ENCODE results near the gene BEND7. TPM values are rescaled to one million over a fixed set of nuclear protein-coding genes. Genes with fewer than 3 reads are reported as not detected.

The BEND7 gene
- total and polyA plus RNA-seq, 2 of the 4 experiments (the other 2 are of a cell fraction) = 2.3 to 3.5 TPM

DNA sequence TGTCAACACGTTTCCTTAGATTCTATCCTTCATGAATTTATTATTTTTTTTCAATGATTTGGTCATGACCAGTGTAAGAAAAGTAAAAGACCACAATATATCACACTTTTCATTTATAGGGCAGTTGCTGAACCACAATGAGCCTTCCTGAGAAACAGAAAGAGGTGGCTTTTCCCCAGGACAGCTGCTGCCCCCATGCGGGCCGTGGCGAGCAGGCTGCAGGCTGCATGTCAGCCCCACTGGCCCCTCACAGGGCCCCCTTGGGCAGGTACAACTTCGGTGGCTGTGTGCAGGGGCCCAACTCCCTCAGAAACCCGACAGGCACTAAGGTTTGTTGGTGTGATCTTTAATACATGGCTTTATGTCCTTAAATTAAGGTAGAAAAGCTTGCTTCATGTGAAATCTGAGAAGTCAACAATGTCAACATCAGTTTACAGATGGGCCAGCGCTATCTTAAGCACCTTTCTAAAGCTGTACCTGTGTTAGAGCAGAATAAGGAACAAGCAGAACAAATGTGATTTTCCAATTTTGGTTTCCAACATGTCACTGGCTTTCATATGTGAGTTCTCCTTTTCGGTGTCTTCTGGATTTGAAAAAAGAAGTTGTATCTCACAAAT lies 10.6 kb downstream of the BEND7 start:
- no peak overlapping the region for H3K14ac ChIP-seq (replicated peaks; ENCODE audit: low read depth, low read length)
- no peak overlapping the region for H2AFZ ChIP-seq (replicated peaks; ENCODE audit: low read length, poor library complexity)
- no peak overlapping the region for H4K5ac ChIP-seq (ENCODE audit: low read depth, low read length)
- no peaks in the 10 kb centered on the region for H3K4me1 ChIP-seq (ENCODE audit: control insufficient read depth, insufficient read depth, low read length)
- no peak overlapping the region for H2AK5ac ChIP-seq (ENCODE audit: low read depth, low read length)
- no peaks in the 10 kb centered on the region for H4K20me1 ChIP-seq (ENCODE audit: insufficient read depth, low read length)
- H2AK9ac ChIP-seq (replicated peaks; ENCODE audit: low read depth, low read length, poor library complexity) = no peak overlapping the region
- H2BK15ac ChIP-seq (ENCODE audit: low read depth, low read length) = no peak overlapping the region
- H2BK20ac ChIP-seq (ENCODE audit: low read depth, low read length) = no peak overlapping the region
- H3K18ac ChIP-seq (ENCODE audit: low read depth, low read length) = no peak overlapping the region
- H3K27ac ChIP-seq (ENCODE audit: insufficient read depth, low read length) = no peak overlapping the region
- peak; percentile 22 for DNase-seq
- H3K4me2 ChIP-seq (ENCODE audit: low read depth, low read length) = no peak overlapping the region
- no peak overlapping the region for H2BK120ac ChIP-seq (ENCODE audit: low read depth, low read length)
- peaks cover 4% of the 10 kb centered on the region for H3K36me3 ChIP-seq (ENCODE audit: control insufficient read depth, insufficient read depth, low read length)
- intact Hi-C loops (cut with micrococcal nuclease) = no loop called here
- H3K9me3 ChIP-seq (ENCODE audit: control insufficient read depth, insufficient read depth, low read length) = no peaks in the 10 kb centered on the region
- in situ Hi-C loops (cut with MboI; ENCODE audit: low sequenced_read_pairs) = no loop called here
- dilution Hi-C loops (cut with HindIII; ENCODE audit: low sequenced_read_pairs, unreplicated experiment) = no loop called here
- peaks cover 0 to 3% of the 10 kb centered on the region in 2 experiments; a peak in 2 of 4 replicates for H3K79me1 ChIP-seq (ENCODE audit: low read depth in 1 of 2, low read length in 2 of 2)
- WGBS, 2 experiments (ENCODE audit: extremely low coverage in 2 of 2, insufficient read length in 1 of 2) = 0% methylated on average over 1 of the region's 8 CpGs; no CpG with 5 or more reads in 1 of the 2 experiments
- H3K4me3 ChIP-seq (ENCODE audit: insufficient read depth, low read depth, low read length) = no peak overlapping the region
- H3K9ac ChIP-seq (ENCODE audit: low read depth, low read length) = no peak overlapping the region
- BruUV-seq (replicated peaks) = no TSS peak
- peak; percentile 61 for ATAC-seq (ENCODE audit: low read depth)
- H3K23ac ChIP-seq (ENCODE audit: low read depth, low read length) = no peak overlapping the region
- no peak overlapping the region for H3K56ac ChIP-seq (ENCODE audit: extremely low read depth, insufficient read depth, low read length)
- TF ChIP-seq MAFK (IDR thresholded peaks at IDR 0.05; ENCODE audit: low read depth, low read length) (no peak), CEBPB (IDR thresholded peaks at IDR 0.05; ENCODE audit: low read depth, low read length) (no peak), BHLHE40 (IDR thresholded peaks at IDR 0.05; ENCODE audit: low read depth, low read length) (no peak), SMC3 (IDR thresholded peaks at IDR 0.05; ENCODE audit: low read depth, low read length) (0 out of 2 replicates have a peak, but pooled peaks have one; percentile 24), RAD21 (IDR thresholded peaks at IDR 0.05; ENCODE audit: low read length) (peak; percentile 53), MXI1 (IDR thresholded peaks at IDR 0.05; ENCODE audit: borderline replicate concordance, low read depth, low read length) (no peak)
- TF ChIP-seq, protein P1, sequence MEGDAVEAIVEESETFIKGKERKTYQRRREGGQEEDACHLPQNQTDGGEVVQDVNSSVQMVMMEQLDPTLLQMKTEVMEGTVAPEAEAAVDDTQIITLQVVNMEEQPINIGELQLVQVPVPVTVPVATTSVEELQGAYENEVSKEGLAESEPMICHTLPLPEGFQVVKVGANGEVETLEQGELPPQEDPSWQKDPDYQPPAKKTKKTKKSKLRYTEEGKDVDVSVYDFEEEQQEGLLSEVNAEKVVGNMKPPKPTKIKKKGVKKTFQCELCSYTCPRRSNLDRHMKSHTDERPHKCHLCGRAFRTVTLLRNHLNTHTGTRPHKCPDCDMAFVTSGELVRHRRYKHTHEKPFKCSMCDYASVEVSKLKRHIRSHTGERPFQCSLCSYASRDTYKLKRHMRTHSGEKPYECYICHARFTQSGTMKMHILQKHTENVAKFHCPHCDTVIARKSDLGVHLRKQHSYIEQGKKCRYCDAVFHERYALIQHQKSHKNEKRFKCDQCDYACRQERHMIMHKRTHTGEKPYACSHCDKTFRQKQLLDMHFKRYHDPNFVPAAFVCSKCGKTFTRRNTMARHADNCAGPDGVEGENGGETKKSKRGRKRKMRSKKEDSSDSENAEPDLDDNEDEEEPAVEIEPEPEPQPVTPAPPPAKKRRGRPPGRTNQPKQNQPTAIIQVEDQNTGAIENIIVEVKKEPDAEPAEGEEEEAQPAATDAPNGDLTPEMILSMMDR (conservative IDR thresholded peaks at IDR 0.05; ENCODE audit: low read depth, low read length) = peak; percentile 47
- H4K91ac ChIP-seq (ENCODE audit: insufficient read depth, low read depth, low read length) = no peak overlapping the region
- ChIA-PET POLR2A (ENCODE audit: unreplicated experiment) (interaction anchor here (0.9 kb wide), 1 partner anchor 10 kb away, joined by 3 read pairs; no protein-coding TSS in a partner anchor), CTCF (no interaction called here)
- no peaks in the 10 kb centered on the region for H3K27me3 ChIP-seq (ENCODE audit: control insufficient read depth, insufficient read depth, low read length)
- H4K8ac ChIP-seq (ENCODE audit: low read depth in 2 of 2, low read length in 2 of 2) = no peak overlapping the region
- no peaks in the 10 kb centered on the region; the same call in 1 of the 2 replicates for H3K9me1 ChIP-seq (ENCODE audit: insufficient read depth, low read length)
- H3K4ac ChIP-seq (ENCODE audit: low read depth, low read length) = no peak overlapping the region
- no peak overlapping the region for H2BK5ac ChIP-seq (ENCODE audit: low read depth, low read length, poor library complexity, severe bottlenecking)

Measured in IMR-90 (cell line).